Measurements from ENCODE around the gene OLR1.

GRCh38 chr12:10132850-10133370, 39.0 kb downstream of the OLR1 start:
- TF ChIP-seq, protein P1, sequence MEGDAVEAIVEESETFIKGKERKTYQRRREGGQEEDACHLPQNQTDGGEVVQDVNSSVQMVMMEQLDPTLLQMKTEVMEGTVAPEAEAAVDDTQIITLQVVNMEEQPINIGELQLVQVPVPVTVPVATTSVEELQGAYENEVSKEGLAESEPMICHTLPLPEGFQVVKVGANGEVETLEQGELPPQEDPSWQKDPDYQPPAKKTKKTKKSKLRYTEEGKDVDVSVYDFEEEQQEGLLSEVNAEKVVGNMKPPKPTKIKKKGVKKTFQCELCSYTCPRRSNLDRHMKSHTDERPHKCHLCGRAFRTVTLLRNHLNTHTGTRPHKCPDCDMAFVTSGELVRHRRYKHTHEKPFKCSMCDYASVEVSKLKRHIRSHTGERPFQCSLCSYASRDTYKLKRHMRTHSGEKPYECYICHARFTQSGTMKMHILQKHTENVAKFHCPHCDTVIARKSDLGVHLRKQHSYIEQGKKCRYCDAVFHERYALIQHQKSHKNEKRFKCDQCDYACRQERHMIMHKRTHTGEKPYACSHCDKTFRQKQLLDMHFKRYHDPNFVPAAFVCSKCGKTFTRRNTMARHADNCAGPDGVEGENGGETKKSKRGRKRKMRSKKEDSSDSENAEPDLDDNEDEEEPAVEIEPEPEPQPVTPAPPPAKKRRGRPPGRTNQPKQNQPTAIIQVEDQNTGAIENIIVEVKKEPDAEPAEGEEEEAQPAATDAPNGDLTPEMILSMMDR (IDR thresholded peaks at IDR 0.05; ENCODE audit: low read length): no peak
- TF ChIP-seq EZH2 (optimal IDR thresholded peaks at IDR 0.05; ENCODE audit: low read depth, low read length) (no peak), EZH2phosphoT487 (IDR thresholded peaks at IDR 0.05; ENCODE audit: low read length) (no peak)
